ENCODE results near the gene SRSF4.

SRSF4 gene

GRCh38 chr1:29129916-29130315 lies 51.8 kb downstream of the SRSF4 start:
- no peaks in the 10 kb centered on the region for H3K36me3 ChIP-seq (ENCODE audit: insufficient read depth, low read length)
- TF ChIP-seq CTCF (IDR thresholded peaks at IDR 0.05; ENCODE audit: low read length) (no peak), EZH2 (IDR thresholded peaks at IDR 0.05; ENCODE audit: borderline replicate concordance, low read length) (no peak)
- no peaks in the 10 kb centered on the region for H4K20me1 ChIP-seq (ENCODE audit: insufficient read depth, low read length)
- no peak overlapping the region for H2AFZ ChIP-seq (ENCODE audit: low read length)
- H3F3A ChIP-seq (ENCODE audit: insufficient read depth, low read length) = no peaks in the 10 kb centered on the region
- H3K4me2 ChIP-seq (ENCODE audit: low read length) = no peak overlapping the region
- H3K9me2 ChIP-seq (ENCODE audit: low read depth, low read length) = no peaks in the 10 kb centered on the region
- H3K9ac ChIP-seq (ENCODE audit: low read length) = no peak overlapping the region
- peaks cover 3% of the 10 kb centered on the region; the same call in 1 of the 2 replicates for H3K27me3 ChIP-seq (ENCODE audit: insufficient read depth, low read length)
- no peak overlapping the region for H3K4me3 ChIP-seq (ENCODE audit: low read depth, low read length, poor library complexity, severe bottlenecking)
- H3K79me2 ChIP-seq (ENCODE audit: insufficient read depth, low read length) = no peaks in the 10 kb centered on the region
- no peaks in the 10 kb centered on the region for H3K4me1 ChIP-seq (ENCODE audit: insufficient read depth, low read length, severe bottlenecking)
- no peak overlapping the region for H3K27ac ChIP-seq (ENCODE audit: low read depth, low read length, poor library complexity, severe bottlenecking)
- no peaks in the 10 kb centered on the region for H3K9me3 ChIP-seq (ENCODE audit: low read length)

- Histone ChIP-seq H3K4me2 (ENCODE audit: low read length) (no peak overlapping the region), H3K36me3 (ENCODE audit: insufficient read depth, low read length) (no peaks in the 10 kb centered on the region), H4K20me1 (ENCODE audit: insufficient read depth, low read length) (no peaks in the 10 kb centered on the region), H3K27ac (ENCODE audit: low read depth, low read length, poor library complexity, severe bottlenecking) (no peak overlapping the region), H3K79me2 (ENCODE audit: insufficient read depth, low read length) (no peaks in the 10 kb centered on the region), H2AFZ (ENCODE audit: low read length) (no peak overlapping the region), H3K4me3 (ENCODE audit: low read depth, low read length, poor library complexity, severe bottlenecking) (no peak overlapping the region), H3K27me3 (ENCODE audit: insufficient read depth, low read length) (no peaks in the 10 kb centered on the region; the same call in 1 of the 2 replicates), H3F3A (ENCODE audit: insufficient read depth, low read length) (no peaks in the 10 kb centered on the region), H3K9me3 (ENCODE audit: low read length) (no peaks in the 10 kb centered on the region), H3K9ac (ENCODE audit: low read length) (no peak overlapping the region), H3K4me1 (ENCODE audit: insufficient read depth, low read length, severe bottlenecking) (peaks cover 5% of the 10 kb centered on the region), H3K9me2 (ENCODE audit: low read depth, low read length) (no peaks in the 10 kb centered on the region)
- TF ChIP-seq EZH2 (IDR thresholded peaks at IDR 0.05; ENCODE audit: borderline replicate concordance, low read length) (no peak), CTCF (IDR thresholded peaks at IDR 0.05; ENCODE audit: low read length) (no peak)
Observed at GRCh38 chr1:29128739-29129138, 53.0 kb downstream of the SRSF4 start.

- peaks cover 7% of the 10 kb centered on the region for H3K27me3 ChIP-seq (ENCODE audit: insufficient read depth, low read length)
- no peak overlapping the region for H3K9ac ChIP-seq (ENCODE audit: low read length)
- no peak overlapping the region for H3K4me3 ChIP-seq (ENCODE audit: low read depth, low read length, poor library complexity, severe bottlenecking)
- H4K20me1 ChIP-seq (ENCODE audit: insufficient read depth, low read length) = no peaks in the 10 kb centered on the region
- no peak overlapping the region for H3K27ac ChIP-seq (ENCODE audit: low read depth, low read length, poor library complexity, severe bottlenecking)
- TF ChIP-seq CTCF (IDR thresholded peaks at IDR 0.05; ENCODE audit: low read length) = no peak
- TF ChIP-seq EZH2 (IDR thresholded peaks at IDR 0.05; ENCODE audit: borderline replicate concordance, low read length) = no peak
- no peaks in the 10 kb centered on the region for H3K9me3 ChIP-seq (ENCODE audit: low read length)
- no peaks in the 10 kb centered on the region for H3F3A ChIP-seq (ENCODE audit: insufficient read depth, low read length)
- H3K36me3 ChIP-seq (ENCODE audit: insufficient read depth, low read length) = no peaks in the 10 kb centered on the region
- H3K4me1 ChIP-seq (ENCODE audit: insufficient read depth, low read length, severe bottlenecking) = peaks cover 13% of the 10 kb centered on the region
- no peaks in the 10 kb centered on the region for H3K79me2 ChIP-seq (ENCODE audit: insufficient read depth, low read length)
- no peaks in the 10 kb centered on the region for H3K9me2 ChIP-seq (ENCODE audit: low read depth, low read length)
- H3K4me2 ChIP-seq (ENCODE audit: low read length) = no peak overlapping the region
- no peak overlapping the region for H2AFZ ChIP-seq (ENCODE audit: low read length)
Observed at GRCh38 chr1:29126198-29126597, 55.5 kb downstream of the SRSF4 start.
